WTC11 (cell line): ENCODE data around the gene MAP3K2.

Experiments
- ATF1 ChIP-seq: sonication (generic); formaldehyde crosslinking; IDR thresholded peaks from 2 replicates; pipeline ENCODE4 v1.8.1; 2023; ENCODE audit warnings: mild to moderate bottlenecking, moderate library complexity, missing genetic modification reagents
- ESRRA ChIP-seq: sonication (generic); formaldehyde crosslinking; IDR thresholded peaks from 2 replicates; pipeline ENCODE4 v1.8.1; 2022; ENCODE audit warnings: mild to moderate bottlenecking, missing genetic modification reagents, borderline replicate concordance
- TF ChIP-seq, protein P1 (sequence below): sonication (generic); formaldehyde crosslinking; IDR thresholded peaks from 2 replicates; pipeline ENCODE4 v1.8.1; 2023; ENCODE audit warnings: mild to moderate bottlenecking, missing genetic modification reagents, moderate library complexity

GRCh38 chr2:127378720-127379119, 9.1 kb downstream of the MAP3K2 start:
- TF ChIP-seq ESRRA (no peak), ATF1 (CRISPR knock-in tag) (no peak)
- TF ChIP-seq, protein P1, sequence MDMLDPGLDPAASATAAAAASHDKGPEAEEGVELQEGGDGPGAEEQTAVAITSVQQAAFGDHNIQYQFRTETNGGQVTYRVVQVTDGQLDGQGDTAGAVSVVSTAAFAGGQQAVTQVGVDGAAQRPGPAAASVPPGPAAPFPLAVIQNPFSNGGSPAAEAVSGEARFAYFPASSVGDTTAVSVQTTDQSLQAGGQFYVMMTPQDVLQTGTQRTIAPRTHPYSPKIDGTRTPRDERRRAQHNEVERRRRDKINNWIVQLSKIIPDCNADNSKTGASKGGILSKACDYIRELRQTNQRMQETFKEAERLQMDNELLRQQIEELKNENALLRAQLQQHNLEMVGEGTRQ (CRISPR knock-in tag), result no peak
